IMR-90 (cell line): Measurements from ENCODE around the gene FICD. TPM values are rescaled to one million over a fixed set of nuclear protein-coding genes. Genes with fewer than 3 reads are reported as not detected.

ENCODE experiments used
- ATAC-seq: fragments of 200-7000 bp; cut with Tn5 transposase; 2 replicates; pipeline ENCODE4 v1.9.1; 2020; ENCODE audit warnings: low read depth, mild to moderate bottlenecking, moderate library complexity
- BruUV-seq: library from RNA; stranded (reverse); fragments of 400-500 nt; replicated peaks from 2 replicates; lab custom pipeline; 2021; lab: Mats Ljungman, UMichigan
- CTCF ChIA-PET: fragments of 300-600 bp; formaldehyde crosslinking; extraction: SDS; loops from one replicate; lab custom pipeline; 2021; ENCODE audit warnings: antibody characterized with exemption; lab: Yijun Ruan, JAX
- POLR2A ChIA-PET: fragments of 300-600 bp; sonication (Branson Sonifier 250); formaldehyde crosslinking; loops from one replicate; lab custom pipeline; 2022; ENCODE audit warnings: antibody characterized with exemption; ENCODE audit not compliant: unreplicated experiment; lab: Charles Lee
- DNase-seq: peaks from one replicate; pipeline ENCODE4 v3.0.0; 2013
- H2AFZ ChIP-seq: replicated peaks from 2 replicates; pipeline ENCODE3; 2013; ENCODE audit warnings: low read length, mild to moderate bottlenecking; ENCODE audit not compliant: poor library complexity
- H2AK5ac ChIP-seq: 2 replicates; pipeline ENCODE4 v1.6.1; 2013; ENCODE audit warnings: low read depth, low read length, inconsistent platforms
- H2AK9ac ChIP-seq: replicated peaks from 2 replicates; pipeline ENCODE3; 2013; ENCODE audit warnings: mild to moderate bottlenecking, low read depth, low read length, moderate library complexity; ENCODE audit not compliant: poor library complexity
- H2BK120ac ChIP-seq: 2 replicates; pipeline ENCODE4 v1.6.1; 2013; ENCODE audit warnings: low read depth, low read length, inconsistent platforms
- H2BK15ac ChIP-seq: 3 replicates; pipeline ENCODE4 v1.6.1; 2013; ENCODE audit warnings: low read depth, low read length, inconsistent platforms
- H2BK20ac ChIP-seq: 2 replicates; pipeline ENCODE4 v1.6.1; 2013; ENCODE audit warnings: low read depth, mild to moderate bottlenecking, inconsistent platforms, low read length, moderate library complexity
- H2BK5ac ChIP-seq: 2 replicates; pipeline ENCODE4 v1.6.1; 2013; ENCODE audit warnings: mild to moderate bottlenecking, low read depth, low read length, inconsistent platforms; ENCODE audit not compliant: poor library complexity, severe bottlenecking
- H3K14ac ChIP-seq: replicated peaks from 2 replicates; pipeline ENCODE4 v1.6.1; 2013; ENCODE audit warnings: low read depth, low read length, inconsistent platforms
- H3K18ac ChIP-seq: 2 replicates; pipeline ENCODE4 v1.6.1; 2013; ENCODE audit warnings: low read depth, low read length, control low read depth
- H3K23ac ChIP-seq: 2 replicates; pipeline ENCODE4 v1.6.1; 2013; ENCODE audit warnings: low read depth, low read length, inconsistent platforms
- H3K27ac ChIP-seq: 2 replicates; pipeline ENCODE4 v1.5.1; 2013; ENCODE audit warnings: mild to moderate bottlenecking, control low read depth, low read length; ENCODE audit not compliant: insufficient read depth
- H3K27me3 ChIP-seq: 2 replicates; pipeline ENCODE4 v1.6.1; 2013; ENCODE audit warnings: low read length; ENCODE audit not compliant: control insufficient read depth, insufficient read depth
- H3K36me3 ChIP-seq: 2 replicates; pipeline ENCODE4 v1.6.1; 2013; ENCODE audit warnings: low read length, mixed read lengths; ENCODE audit not compliant: control insufficient read depth, insufficient read depth
- H3K4ac ChIP-seq: 2 replicates; pipeline ENCODE4 v1.6.1; 2013; ENCODE audit warnings: low read depth, low read length, inconsistent platforms
- H3K4me1 ChIP-seq: 2 replicates; pipeline ENCODE4 v1.6.1; 2013; ENCODE audit warnings: low read length, mixed read lengths; ENCODE audit not compliant: control insufficient read depth, insufficient read depth
- H3K4me2 ChIP-seq: 2 replicates; pipeline ENCODE4 v1.6.1; 2013; ENCODE audit warnings: low read depth, mild to moderate bottlenecking, control low read depth, low read length, moderate library complexity
- H3K4me3 ChIP-seq: 2 replicates; pipeline ENCODE4 v1.5.1; 2013; ENCODE audit warnings: low read depth, mild to moderate bottlenecking, control low read depth, low read length, moderate library complexity; ENCODE audit not compliant: insufficient read depth
- H3K56ac ChIP-seq: 2 replicates; pipeline ENCODE4 v1.6.1; 2013; ENCODE audit warnings: low read length, inconsistent platforms; ENCODE audit not compliant: insufficient read depth; ENCODE audit errors: extremely low read depth
- H3K79me1 ChIP-seq, 2 experiments: 2 replicates each; pipeline ENCODE4 v1.6.1; 2013; ENCODE audit warnings: low read length in 2 of 2, inconsistent platforms in 1 of 2, low read depth in 1 of 2
- H3K9ac ChIP-seq: 2 replicates; pipeline ENCODE4 v1.6.1; 2013; ENCODE audit warnings: low read depth, low read length, control low read depth
- H3K9me1 ChIP-seq: 2 replicates; pipeline ENCODE4 v1.6.1; 2013; ENCODE audit warnings: low read length, inconsistent platforms; ENCODE audit not compliant: insufficient read depth
- H3K9me3 ChIP-seq: 2 replicates; pipeline ENCODE4 v1.6.1; 2013; ENCODE audit warnings: low read length; ENCODE audit not compliant: control insufficient read depth, insufficient read depth
- H4K20me1 ChIP-seq: 2 replicates; pipeline ENCODE4 v1.6.1; 2013; ENCODE audit warnings: low read length, inconsistent platforms; ENCODE audit not compliant: insufficient read depth
- H4K5ac ChIP-seq: 2 replicates; pipeline ENCODE4 v1.6.1; 2013; ENCODE audit warnings: mild to moderate bottlenecking, low read depth, low read length, control low read depth
- H4K8ac ChIP-seq, 2 experiments: 2 replicates each; pipeline ENCODE4 v1.6.1; 2013; ENCODE audit warnings: low read depth in 2 of 2, low read length in 2 of 2, control low read depth in 1 of 2, inconsistent platforms in 1 of 2
- H4K91ac ChIP-seq: 2 replicates; pipeline ENCODE4 v1.6.1; 2013; ENCODE audit warnings: low read depth, low read length, inconsistent platforms; ENCODE audit not compliant: insufficient read depth
- CHD1 ChIP-seq: IDR thresholded peaks from 2 replicates; pipeline ENCODE4 v1.6.1; 2012; ENCODE audit warnings: low read depth, low read length, improper control_type of control experiment
- CTCF ChIP-seq: conservative IDR thresholded peaks from 2 replicates; pipeline ENCODE4 v1.5.1; 2012; ENCODE audit warnings: mild to moderate bottlenecking, low read depth, low read length, improper control_type of control experiment
- FOS ChIP-seq: fragments of 150-350 bp; IDR thresholded peaks from 2 replicates; pipeline ENCODE4 v1.6.1; 2016; ENCODE audit warnings: low read depth, low read length
- MAFK ChIP-seq: IDR thresholded peaks from 2 replicates; pipeline ENCODE4 v1.6.1; 2012; ENCODE audit warnings: low read depth, low read length, improper control_type of control experiment
- POLR2A ChIP-seq: IDR thresholded peaks from 2 replicates; pipeline ENCODE4 v1.6.1; 2012; ENCODE audit warnings: mild to moderate bottlenecking, low read depth, low read length
- RCOR1 ChIP-seq: IDR thresholded peaks from 2 replicates; pipeline ENCODE4 v1.6.1; 2012; ENCODE audit warnings: mild to moderate bottlenecking, low read length, improper control_type of control experiment; ENCODE audit not compliant: insufficient replicate concordance
- SMC3 ChIP-seq: fragments of 150-350 bp; IDR thresholded peaks from 2 replicates; pipeline ENCODE4 v1.6.1; 2016; ENCODE audit warnings: low read depth, mild to moderate bottlenecking, antibody characterized with exemption, low read length, moderate library complexity
- WGBS, 2 experiments: methylation state at CpG; one replicate each; pipeline versions ENCODE4 v1.1.5 to v1.1.7; 2013; ENCODE audit warnings: missing lambda C conversion rate in 2 of 2; ENCODE audit not compliant: insufficient read length in 1 of 2; ENCODE audit errors: extremely low coverage in 2 of 2; 5-methylcytosine and 5-hydroxymethylcytosine counted together
- dilution Hi-C: fragments of 300-500 bp; cut with HindIII; formaldehyde crosslinking; loops from one replicate; pipeline ENCODE4 v1.14.3; 2018; ENCODE audit warnings: low sequenced_read_pairs; ENCODE audit not compliant: unreplicated experiment
- in situ Hi-C: fragments of 300-500 bp; cut with MboI; formaldehyde crosslinking; loops from 3 replicates; pipeline ENCODE4 v1.14.3; 2019; ENCODE audit warnings: low sequenced_read_pairs, inconsistent platforms, mixed read lengths
- intact Hi-C: fragments of 100-400 bp; cut with micrococcal nuclease; formaldehyde crosslinking; loops from 2 replicates; pipeline ENCODE4 v1.10.0; 2022
- polyA plus RNA-seq, 3 experiments: library from polyadenylated mRNA; depleted of rRNA; stranded (reverse); fragments of >200 nt; gene quantifications; 2 replicates each; pipeline ENCODE4 v1.2.3, GENCODE V29; 2012; ENCODE audit warnings: low replicate concordance in 1 of 3
- total RNA-seq: library from RNA; depleted of rRNA; stranded (reverse); fragments of >200 nt; gene quantifications from 2 replicates; pipeline ENCODE4 v1.2.3, GENCODE V29; 2012

The FICD gene
- total and polyA plus RNA-seq, 2 of the 4 experiments (the other 2 are of a cell fraction) = 4.0 to 11.3 TPM

GRCh38 chr12:108475396-108475795 is 39.7 kb upstream of the FICD start:
- POLR2A ChIA-PET = interaction anchor here (0.7 kb wide), 1 partner anchor 13 kb away, joined by 4 read pairs; no protein-coding TSS in a partner anchor
- H2AFZ ChIP-seq = no peak overlapping the region
- WGBS, 2 experiments = no CpG with 5 or more reads among the region's 2 CpGs
- H3K4me2 ChIP-seq = no peak overlapping the region
- H2AK9ac ChIP-seq = no peak overlapping the region
- H3K4me3 ChIP-seq = no peak overlapping the region
- dilution Hi-C loops (no loop called here), intact Hi-C loops (no loop called here), in situ Hi-C loops (no loop called here)
- no peak for DNase-seq
- no peak overlapping the region for H3K27ac ChIP-seq
- H3K23ac ChIP-seq = no peak overlapping the region
- no peak overlapping the region for H4K8ac ChIP-seq
- no peak for ATAC-seq
- no peaks in the 10 kb centered on the region for H3K9me1 ChIP-seq
- H3K27me3 ChIP-seq = no peaks in the 10 kb centered on the region
- no peak for TF ChIP-seq POLR2A
- TF ChIP-seq SMC3 = no peak
- no peak for TF ChIP-seq MAFK
- no peak for TF ChIP-seq RCOR1
- no peak for TF ChIP-seq FOS
- TF ChIP-seq CHD1 = no peak
- TF ChIP-seq CTCF = no peak
- no peaks in the 10 kb centered on the region for H4K20me1 ChIP-seq
- H3K79me1 ChIP-seq = no peaks in the 10 kb centered on the region
- H3K9me3 ChIP-seq = no peaks in the 10 kb centered on the region
- no peak overlapping the region for H3K9ac ChIP-seq
- H3K14ac ChIP-seq = no peak overlapping the region
- no peak overlapping the region for H3K56ac ChIP-seq
- H2BK15ac ChIP-seq = no peak overlapping the region
- no peak overlapping the region for H3K4ac ChIP-seq
- H2AK5ac ChIP-seq = no peak overlapping the region
- H2BK20ac ChIP-seq = no peak overlapping the region
- no peak overlapping the region for H4K5ac ChIP-seq
- CTCF ChIA-PET = no interaction called here
- no peaks in the 10 kb centered on the region for H3K4me1 ChIP-seq
- no TSS peak for BruUV-seq
- H3K36me3 ChIP-seq = no peaks in the 10 kb centered on the region
- no peak overlapping the region for H4K91ac ChIP-seq
- H2BK120ac ChIP-seq = no peak overlapping the region
- no peak overlapping the region for H3K18ac ChIP-seq
- no peak overlapping the region for H2BK5ac ChIP-seq
